ENCODE data around the gene KCTD10. TPM values are rescaled to one million over a fixed set of nuclear protein-coding genes. Genes with fewer than 3 reads are reported as not detected.

Gene KCTD10
- total RNA-seq, 2 experiments from 2014 or later, result 47.3 to 48.6 TPM

DNA sequence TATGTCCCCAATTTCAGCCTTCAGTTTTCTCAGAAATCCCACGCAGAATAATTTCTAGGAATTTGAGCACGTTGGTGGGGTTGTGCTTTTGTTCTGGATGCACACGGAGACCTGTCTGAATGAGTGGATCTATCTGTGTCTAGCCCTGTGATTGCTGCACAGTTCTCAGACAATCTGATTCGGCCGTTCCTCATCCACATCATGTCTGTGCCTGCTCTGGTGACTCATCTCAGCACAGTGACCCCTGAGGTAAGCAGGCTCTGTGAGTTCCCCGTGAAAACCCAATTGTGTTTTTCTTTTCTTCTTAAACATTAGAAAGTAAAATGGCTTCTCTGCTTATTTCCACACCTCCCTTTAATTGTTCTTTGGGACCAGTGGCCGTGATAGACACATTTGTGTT is 20.6 kb upstream of the KCTD10 start:
- ChIA-PET CTCF (no interaction called here), POLR2A (no interaction called here)

DNA sequence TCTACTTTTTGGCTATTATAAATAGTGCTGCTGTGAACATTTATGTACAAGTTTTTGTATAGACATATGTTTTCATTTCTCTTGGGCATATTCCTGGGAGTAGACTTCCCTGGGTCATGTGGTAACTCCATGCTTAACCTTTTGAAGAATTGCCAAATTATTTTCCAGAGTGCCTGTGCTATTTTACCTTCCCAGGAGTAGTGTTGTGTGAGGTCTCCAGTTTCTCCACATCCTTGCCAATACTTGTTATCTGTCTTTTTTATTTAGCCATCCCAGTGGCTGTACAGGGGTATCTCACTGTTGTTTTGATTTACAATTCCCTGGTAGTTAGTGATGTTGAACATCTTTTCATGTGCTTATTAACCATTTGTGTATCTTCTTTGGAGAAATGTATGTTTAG is 19.2 kb upstream of the KCTD10 start:
- ChIA-PET CTCF (no interaction called here), POLR2A (no interaction called here)

DNA sequence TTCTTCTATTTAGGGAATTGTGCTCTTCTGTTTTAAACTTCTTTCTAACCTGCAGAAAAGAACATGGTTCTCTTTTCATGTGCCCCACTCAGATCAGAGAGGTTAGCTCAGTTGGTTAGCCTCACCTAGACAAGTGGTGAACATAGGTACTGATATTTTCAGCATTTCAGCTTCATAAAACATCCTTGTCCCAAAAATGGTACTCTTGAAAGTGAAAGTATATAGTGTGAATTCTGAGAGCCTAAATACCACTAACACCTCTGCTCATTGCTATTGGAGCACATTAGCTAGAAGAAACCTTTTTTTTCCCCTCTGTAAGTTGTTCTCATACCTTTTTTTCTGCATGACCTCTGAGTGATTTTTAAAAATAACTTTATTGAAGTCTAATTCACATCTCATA is 17.9 kb upstream of the KCTD10 start:
- POLR2A ChIA-PET, result no interaction called here
- CTCF ChIA-PET, result no interaction called here

DNA sequence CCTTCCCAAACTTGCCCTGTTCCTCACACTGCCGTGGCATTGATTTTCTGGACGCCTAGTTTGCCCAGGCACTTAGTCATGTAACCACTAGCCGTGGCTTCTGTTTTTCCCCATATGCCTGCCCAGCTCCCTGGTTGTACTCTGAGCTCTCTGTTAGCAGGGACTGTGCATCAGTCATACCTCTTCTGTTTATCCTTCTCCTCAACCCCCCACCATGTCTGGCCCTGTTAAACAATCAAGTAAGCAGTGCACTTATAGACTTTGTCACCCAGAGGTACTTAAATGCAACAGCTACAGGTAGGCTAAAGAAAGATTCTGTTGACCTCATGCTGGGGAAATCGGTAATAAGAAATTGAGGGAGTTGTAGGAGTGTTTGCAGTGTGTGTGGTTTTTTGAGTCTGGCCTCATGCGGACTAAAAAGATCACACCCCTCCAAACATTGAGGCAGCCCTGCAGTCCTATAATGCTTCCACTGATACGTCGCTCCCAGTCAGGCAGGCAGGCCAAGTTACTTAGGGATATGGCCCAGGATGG is 17.3 kb upstream of the KCTD10 start:
- ChIA-PET CTCF (interaction anchor here (0.9 to 1.4 kb wide), 2 partner anchors 25 to 61 kb away, joined by 3 to 5 read pairs; no protein-coding TSS in a partner anchor), POLR2A (no interaction called here)

DNA sequence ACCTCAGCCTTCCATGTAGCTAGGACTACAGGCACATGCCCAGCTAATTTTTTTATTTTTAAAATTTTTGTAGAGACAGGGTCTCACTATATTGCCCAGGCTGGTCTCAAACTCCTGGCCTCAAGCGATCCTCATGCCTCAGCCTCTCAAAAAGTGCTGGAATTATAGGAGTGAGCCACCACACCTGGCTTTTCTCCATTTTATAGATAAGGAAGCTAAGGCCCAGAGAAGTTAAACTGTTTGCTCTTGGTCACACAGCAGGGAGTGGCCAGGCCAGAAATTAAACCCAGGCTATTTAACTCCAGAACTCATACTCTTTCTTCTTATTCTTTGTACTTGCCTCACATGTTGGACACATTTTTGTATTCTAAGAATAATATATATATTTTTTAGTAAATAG is 16.8 kb upstream of the KCTD10 start:
- CTCF ChIA-PET, result interaction anchor here (0.7 to 1.4 kb wide), 3 partner anchors 9 to 61 kb away, joined by 3 to 5 read pairs (median 3); no protein-coding TSS in a partner anchor
- POLR2A ChIA-PET, result no interaction called here

- CTCF ChIA-PET, result interaction anchor here (1.4 kb wide), 1 partner anchor 26 kb away, joined by 5 read pairs; no protein-coding TSS in a partner anchor
- POLR2A ChIA-PET, result no interaction called here
These were observed 16.0 kb upstream of the KCTD10 start for GRCh38 chr12:109493090-109493489.

- ChIA-PET CTCF (no interaction called here), POLR2A (no interaction called here)
These were observed 15.3 kb upstream of the KCTD10 start for GRCh38 chr12:109492371-109492770.

DNA sequence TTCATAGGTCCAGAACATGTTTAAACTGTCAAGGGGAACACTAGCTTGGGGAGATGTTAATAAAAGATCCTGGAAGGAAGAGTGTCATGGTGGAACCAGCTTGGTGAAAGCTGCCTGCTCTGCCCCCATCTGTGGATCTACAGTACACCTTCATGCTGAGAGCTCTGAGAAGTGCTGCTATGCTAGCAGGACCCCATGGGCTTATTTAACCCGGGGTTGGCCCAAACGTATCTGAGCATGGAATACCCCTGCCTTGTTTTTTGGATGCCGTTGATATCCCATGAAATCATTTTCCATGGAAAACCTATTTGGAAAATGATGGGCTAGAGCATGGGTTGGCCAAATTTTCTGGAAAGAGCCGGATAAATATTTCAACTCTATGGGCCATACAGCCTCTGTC is 14.6 kb upstream of the KCTD10 start:
- POLR2A ChIA-PET, result no interaction called here
- CTCF ChIA-PET, result no interaction called here

- ChIA-PET POLR2A (interaction anchor here (0.5 kb wide), 1 partner anchor 92 kb away, joined by 3 read pairs; no protein-coding TSS in a partner anchor), CTCF (no interaction called here)
These were observed 13.0 kb upstream of the KCTD10 start for GRCh38 chr12:109489955-109490565.

DNA sequence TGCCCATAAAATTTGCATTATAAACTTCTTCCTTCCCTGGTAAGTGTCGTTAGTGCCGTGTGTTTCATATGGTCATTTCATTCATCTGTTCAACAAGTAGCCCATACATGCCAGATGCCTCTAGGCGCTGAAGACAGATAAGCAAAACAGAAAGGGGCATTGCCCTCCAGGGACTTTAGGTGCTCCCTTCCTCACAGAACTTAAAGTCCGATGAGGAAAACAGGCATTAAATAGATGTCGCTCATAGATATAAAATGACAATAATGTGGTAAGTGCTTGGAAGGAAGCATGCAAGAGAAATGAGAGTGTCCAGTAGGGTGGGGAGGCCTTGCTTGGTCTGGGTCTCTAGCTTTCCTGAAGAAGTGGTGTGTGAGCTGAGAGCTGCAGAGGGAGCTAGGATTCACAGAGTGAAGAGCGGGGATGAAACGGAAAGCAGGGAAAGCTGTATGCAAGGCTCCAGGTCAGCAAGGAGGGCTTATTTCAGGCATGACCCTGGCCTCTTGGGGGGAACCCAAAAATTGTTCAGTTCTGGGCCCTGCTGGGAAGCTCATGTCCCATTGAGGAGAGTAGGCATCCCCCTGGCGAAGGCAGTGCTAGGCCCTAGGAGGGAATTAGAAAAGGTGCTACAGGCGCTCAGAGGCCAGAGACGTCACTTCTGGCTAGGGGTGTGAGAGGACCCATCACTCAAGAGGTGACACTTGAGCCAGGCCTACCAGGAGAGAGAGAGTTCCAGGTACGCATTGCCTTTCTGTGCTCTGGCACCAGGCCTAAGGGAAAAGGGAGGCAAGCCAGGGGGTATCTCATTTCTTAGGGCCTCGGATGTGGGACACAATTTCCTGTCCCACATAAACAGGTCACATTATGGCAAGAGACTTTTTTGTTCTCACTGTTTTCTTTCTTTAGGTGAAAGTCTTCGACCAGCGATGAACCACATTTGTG is 12.2 kb upstream of the KCTD10 start:
- ChIA-PET POLR2A (no interaction called here), CTCF (no interaction called here)

- POLR2A ChIA-PET, result no interaction called here
- CTCF ChIA-PET, result no interaction called here
These were observed 11.1 kb upstream of the KCTD10 start for GRCh38 chr12:109488051-109488665.

DNA sequence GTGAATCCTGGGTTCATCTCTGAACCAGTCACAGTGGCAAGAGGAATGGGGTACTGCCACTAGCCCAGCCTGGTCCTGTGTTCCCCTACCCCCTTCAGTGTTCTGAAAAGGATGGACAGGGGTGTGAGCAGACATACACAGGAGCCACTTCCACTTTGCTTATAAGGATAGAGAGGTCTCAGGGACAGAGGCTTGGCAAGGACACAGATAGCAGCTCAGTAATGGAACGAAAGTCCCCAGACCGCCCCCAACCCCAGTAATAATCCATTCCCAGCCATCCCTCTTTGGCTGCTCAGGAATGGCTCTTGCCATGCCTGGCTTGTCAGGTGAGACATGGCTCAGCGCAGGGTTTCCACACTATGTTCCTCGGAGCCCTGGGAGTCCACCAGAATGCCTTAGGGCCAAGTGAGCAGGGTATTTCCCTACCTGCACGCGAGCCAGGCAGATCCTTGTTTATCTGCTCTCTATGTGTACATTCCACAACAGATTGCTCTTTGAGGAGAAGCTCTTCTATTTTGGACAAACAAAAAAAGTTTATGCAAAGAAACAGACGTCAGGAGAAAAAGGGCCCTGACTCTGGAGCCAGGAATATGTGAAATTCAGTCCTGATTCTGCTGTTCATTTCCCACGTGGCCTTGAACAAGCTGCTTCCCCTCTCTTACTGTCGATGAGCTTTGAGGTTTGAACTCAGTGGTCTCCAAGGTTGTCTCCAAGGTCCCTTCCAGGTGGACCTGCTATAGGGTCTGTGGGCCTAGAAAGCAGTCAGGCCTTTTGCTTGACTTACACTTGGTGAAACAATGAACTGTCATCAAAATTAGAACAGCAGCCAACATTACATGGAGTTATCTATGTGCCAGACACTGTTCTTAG is 10.3 kb upstream of the KCTD10 start:
- ChIA-PET POLR2A (no interaction called here), CTCF (no interaction called here)

GRCh38 chr12:109485201-109485600 is 8.1 kb upstream of the KCTD10 start:
- CTCF ChIA-PET, result interaction anchor here (1.1 kb wide), 1 partner anchor 9 kb away, joined by 3 read pairs; no protein-coding TSS in a partner anchor
- POLR2A ChIA-PET, result no interaction called here

DNA sequence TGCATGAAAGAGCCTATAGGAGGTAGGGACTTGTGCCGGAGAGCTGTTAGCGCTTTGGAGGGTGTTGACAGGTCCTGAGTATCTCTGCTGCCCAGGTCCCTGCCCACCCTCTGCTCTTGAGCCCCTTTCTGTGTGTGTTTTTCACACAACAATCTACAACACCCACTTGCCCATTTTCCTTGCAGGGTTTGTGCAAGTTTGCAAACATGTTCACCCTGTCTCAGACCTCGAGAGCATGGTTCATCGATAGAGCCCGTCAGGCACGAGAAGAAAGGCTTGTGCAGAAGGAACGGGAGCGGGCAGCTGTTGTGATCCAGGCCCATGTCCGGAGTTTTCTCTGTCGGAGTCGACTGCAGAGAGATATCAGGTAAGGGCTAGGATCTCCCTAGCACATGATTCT is 6.2 kb upstream of the KCTD10 start:
- CTCF ChIA-PET, result no interaction called here
- POLR2A ChIA-PET, result no interaction called here

DNA sequence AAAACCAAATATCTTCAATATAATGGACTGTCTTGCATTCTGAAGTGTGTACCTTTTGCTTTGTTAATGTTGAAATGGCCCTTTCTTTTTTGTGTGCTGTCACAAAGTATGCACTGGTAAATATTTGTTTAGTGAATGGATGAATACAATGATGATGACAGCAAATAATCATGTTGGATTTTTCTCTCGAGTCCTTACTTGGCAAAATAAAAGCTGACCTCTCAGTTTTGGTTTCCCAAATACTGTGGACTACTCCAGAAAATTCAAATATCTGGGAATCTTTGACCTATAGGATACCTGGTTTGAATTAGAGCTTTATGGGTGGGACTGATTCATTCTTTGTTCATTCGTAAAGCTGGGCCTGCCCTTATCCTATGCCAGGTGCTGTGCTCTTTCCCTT is 5.8 kb upstream of the KCTD10 start:
- ChIA-PET POLR2A (no interaction called here), CTCF (no interaction called here)

- ChIA-PET POLR2A (no interaction called here), CTCF (no interaction called here)
These were observed 5.4 kb upstream of the KCTD10 start for GRCh38 chr12:109482491-109482890.

DNA sequence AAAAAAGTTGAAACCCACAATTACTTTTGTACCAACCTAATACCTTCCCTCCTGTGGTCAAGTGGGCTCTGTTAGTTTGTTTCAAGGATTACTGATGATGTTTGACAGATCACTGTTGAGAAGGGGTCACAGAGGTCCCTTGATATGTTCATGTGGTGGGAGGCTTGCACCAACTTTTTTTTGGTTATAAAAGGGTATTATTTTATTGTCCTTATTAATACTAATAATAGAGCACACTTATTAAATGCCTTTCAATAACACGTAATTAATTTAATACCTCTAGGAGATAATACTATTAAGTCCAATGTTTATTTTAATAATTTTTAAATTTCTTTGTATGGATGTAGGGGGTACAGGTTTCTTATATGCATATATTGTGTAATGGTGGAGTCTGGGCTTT is 4.8 kb upstream of the KCTD10 start:
- ChIA-PET CTCF (no interaction called here), POLR2A (no interaction called here)

- CTCF ChIA-PET, result interaction anchor here (0.7 kb wide), 1 partner anchor 37 kb away, joined by 4 read pairs; no protein-coding TSS in a partner anchor
- POLR2A ChIA-PET, result no interaction called here
These were observed 3.3 kb upstream of the KCTD10 start for GRCh38 chr12:109480356-109480755.

DNA sequence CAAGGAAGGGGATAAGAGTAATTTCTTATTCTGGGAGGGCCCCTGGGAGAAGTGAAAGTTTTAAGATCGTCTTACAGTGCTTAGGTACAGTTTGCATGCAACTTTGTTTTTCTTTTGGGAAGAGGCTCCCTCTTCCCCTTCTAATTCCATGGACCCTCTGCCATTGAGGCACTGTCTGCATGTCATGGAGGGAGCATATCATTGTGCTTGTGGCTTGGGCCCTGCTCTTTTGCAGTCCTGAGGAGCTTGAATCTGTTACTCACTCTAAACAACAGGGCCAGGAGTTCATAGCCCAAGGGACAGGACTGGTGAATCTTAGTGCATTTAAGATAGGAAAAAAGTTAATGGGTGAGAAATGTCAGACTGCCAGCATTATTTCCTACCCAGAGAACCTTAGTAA is 2.7 kb upstream of the KCTD10 start:
- ChIA-PET CTCF (no interaction called here), POLR2A (no interaction called here)

DNA sequence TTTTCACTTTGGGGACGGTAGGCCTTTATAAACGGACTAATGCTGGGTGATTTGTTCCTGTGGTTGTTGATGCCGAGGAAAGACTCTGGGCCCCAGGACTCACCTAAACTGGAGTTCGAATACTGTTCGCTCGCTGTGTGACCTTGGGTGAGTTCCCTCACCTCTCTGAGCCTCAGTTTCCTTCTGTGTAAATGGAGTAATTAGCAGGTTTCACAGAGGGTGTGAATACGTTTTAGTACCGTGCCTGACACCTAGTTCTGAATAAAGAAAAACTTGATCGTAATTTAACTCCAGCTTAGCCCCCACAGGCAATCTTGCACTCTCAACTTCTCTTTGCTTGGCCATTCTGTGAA is 839 bp upstream of the KCTD10 start:
- CTCF ChIA-PET, result interaction anchor here (1.2 to 1.5 kb wide), 2 partner anchors 11 to 50 kb away, joined by 3 read pairs; no protein-coding TSS in a partner anchor
- POLR2A ChIA-PET, result no interaction called here

All from activated CD8-positive, alpha-beta memory T cell treated with anti-CD3 and anti-CD28 coated beads for 36 hours (primary cell).